ENCODE results near the gene PARP12. TPM values are rescaled to one million over a fixed set of nuclear protein-coding genes. Genes with fewer than 3 reads are reported as not detected.

PARP12 gene
- total RNA-seq = 18.6 and 19.4 TPM in 2 replicates

GRCh38 chr7:140062528-140063299, at the start of gene PARP12:
Gene PARP12 (minus strand): TSS chr7:140062951. CDS start chr7:140062847, 104 bp downstream.

Other genes starting within 250 kb of the PARP12 start
- gene TBXAS1, start 233.7 kb downstream of the PARP12 start, total RNA-seq = 1.1 and 2.1 TPM in 2 replicates
- 5.0 and 6.5 TPM in 2 replicates for gene KDM7A, start 114.0 kb upstream of the PARP12 start, total RNA-seq

Data from smooth muscle cell of the pulmonary artery (primary cell).